OCI-LY1 (cell line): Measurements from ENCODE around the gene ELL2.

Source experiments
- H2AFZ ChIP-seq: fragments of 200-600 bp; sonication (generic), shearing (Covaris generic); 2 replicates; pipeline ENCODE4 v1.6.0; 2014; ENCODE audit warnings: antibody characterized with exemption, mild to moderate bottlenecking, low read length
- H3F3A ChIP-seq: fragments of 200-600 bp; sonication (generic), shearing (Covaris generic); 2 replicates; pipeline ENCODE4 v1.6.0; 2014; ENCODE audit warnings: mild to moderate bottlenecking, antibody characterized with exemption, low read length, moderate library complexity; ENCODE audit not compliant: insufficient read depth
- H3K27ac ChIP-seq: fragments of 200-600 bp; sonication (generic); 2 replicates; pipeline ENCODE4 v1.5.1; 2014; ENCODE audit warnings: low read length, mixed run types, mild to moderate bottlenecking, low read depth; ENCODE audit not compliant: poor library complexity, severe bottlenecking
- H3K27me3 ChIP-seq: fragments of 200-600 bp; sonication (generic); 2 replicates; pipeline ENCODE4 v1.6.0; 2014; ENCODE audit warnings: antibody characterized with exemption, mild to moderate bottlenecking, low read length, moderate library complexity; ENCODE audit not compliant: insufficient read depth
- H3K36me3 ChIP-seq: fragments of 200-600 bp; sonication (generic); 2 replicates; pipeline ENCODE4 v1.6.1; 2014; ENCODE audit warnings: mild to moderate bottlenecking, antibody characterized with exemption, low read length, moderate library complexity, mixed read lengths; ENCODE audit not compliant: insufficient read depth
- H3K4me1 ChIP-seq: fragments of 200-600 bp; sonication (generic); 2 replicates; pipeline ENCODE4 v1.5.1; 2014; ENCODE audit warnings: mild to moderate bottlenecking, low read length, moderate library complexity; ENCODE audit not compliant: insufficient read depth, severe bottlenecking
- H3K4me2 ChIP-seq: fragments of 200-600 bp; sonication (generic), shearing (Covaris generic); 2 replicates; pipeline ENCODE4 v1.6.1; 2014; ENCODE audit warnings: low read length
- H3K4me3 ChIP-seq: fragments of 200-600 bp; sonication (generic); 2 replicates; pipeline ENCODE4 v1.5.1; 2014; ENCODE audit warnings: low read length, low read depth, mild to moderate bottlenecking, mixed read lengths; ENCODE audit not compliant: poor library complexity, severe bottlenecking
- H3K79me2 ChIP-seq: fragments of 200-600 bp; shearing (Covaris generic); 2 replicates; pipeline ENCODE4 v1.6.1; 2016; ENCODE audit warnings: mixed run types, low read length, mixed read lengths; ENCODE audit not compliant: insufficient read depth
- H3K9ac ChIP-seq: fragments of 200-600 bp; sonication (generic), shearing (Covaris generic); 2 replicates; pipeline ENCODE4 v1.6.1; 2014; ENCODE audit warnings: mild to moderate bottlenecking, low read length, mixed read lengths
- H3K9me2 ChIP-seq: fragments of 200-600 bp; sonication (generic), shearing (Covaris generic); 2 replicates; pipeline ENCODE4 v1.6.1; 2014; ENCODE audit warnings: low read depth, mild to moderate bottlenecking, low read length, mixed read lengths
- H3K9me3 ChIP-seq: fragments of 200-600 bp; shearing (Covaris generic); 2 replicates; pipeline ENCODE4 v1.6.1; 2014; ENCODE audit warnings: low read length, mixed read lengths
- H4K20me1 ChIP-seq: fragments of 200-600 bp; sonication (generic), shearing (Covaris generic); 2 replicates; pipeline ENCODE4 v1.6.0; 2016; ENCODE audit warnings: mild to moderate bottlenecking, low read length; ENCODE audit not compliant: insufficient read depth
- CTCF ChIP-seq: fragments of 200-600 bp; sonication (generic), shearing (Covaris generic); IDR thresholded peaks from 2 replicates; pipeline ENCODE4 v1.5.1; 2017; ENCODE audit warnings: mild to moderate bottlenecking, antibody characterized with exemption, low read length, moderate library complexity, mixed read lengths
- EZH2 ChIP-seq: fragments of 200-600 bp; sonication (generic), shearing (Covaris generic); IDR thresholded peaks from 2 replicates; pipeline ENCODE4 v1.8.0; 2017; ENCODE audit warnings: borderline replicate concordance, mixed run types, mild to moderate bottlenecking, antibody characterized with exemption, low read length, moderate library complexity, mixed read lengths

ELL2 gene

GRCh38 chr5:95884017-95884325 lies 77.7 kb downstream of the ELL2 start:
- Histone ChIP-seq H3K27me3 (no peaks in the 10 kb centered on the region), H4K20me1 (no peaks in the 10 kb centered on the region), H3K36me3 (no peaks in the 10 kb centered on the region), H3K9ac (no peak overlapping the region), H3K9me3 (no peaks in the 10 kb centered on the region), H3K4me1 (no peaks in the 10 kb centered on the region), H3K27ac (no peak overlapping the region), H3K79me2 (no peaks in the 10 kb centered on the region), H3K4me2 (no peak overlapping the region), H3K9me2 (no peaks in the 10 kb centered on the region), H3K4me3 (no peak overlapping the region), H2AFZ (no peak overlapping the region), H3F3A (no peaks in the 10 kb centered on the region)
- TF ChIP-seq CTCF (no peak), EZH2 (no peak)

- no peaks in the 10 kb centered on the region for H3K4me1 ChIP-seq
- H3K9ac ChIP-seq: no peak overlapping the region
- no peaks in the 10 kb centered on the region for H3F3A ChIP-seq
- H3K4me2 ChIP-seq: no peak overlapping the region
- TF ChIP-seq CTCF (no peak), EZH2 (no peak)
- H2AFZ ChIP-seq: no peak overlapping the region
- no peaks in the 10 kb centered on the region for H3K9me3 ChIP-seq
- H3K27ac ChIP-seq: no peak overlapping the region
- no peaks in the 10 kb centered on the region for H3K27me3 ChIP-seq
- H3K4me3 ChIP-seq: no peak overlapping the region
- no peaks in the 10 kb centered on the region for H3K36me3 ChIP-seq
- no peaks in the 10 kb centered on the region for H3K9me2 ChIP-seq
- no peaks in the 10 kb centered on the region for H4K20me1 ChIP-seq
- no peaks in the 10 kb centered on the region for H3K79me2 ChIP-seq
These were observed 78.2 kb downstream of the ELL2 start for GRCh38 chr5:95883185-95884016.

- TF ChIP-seq CTCF (no peak), EZH2 (no peak)
- H3K36me3 ChIP-seq: no peaks in the 10 kb centered on the region
- no peaks in the 10 kb centered on the region for H3K4me1 ChIP-seq
- H3K27ac ChIP-seq: no peak overlapping the region
- H3K9ac ChIP-seq: no peak overlapping the region
- H2AFZ ChIP-seq: no peak overlapping the region
- H4K20me1 ChIP-seq: no peaks in the 10 kb centered on the region
- H3K4me3 ChIP-seq: no peak overlapping the region
- no peak overlapping the region for H3K4me2 ChIP-seq
- no peaks in the 10 kb centered on the region for H3F3A ChIP-seq
- H3K27me3 ChIP-seq: no peaks in the 10 kb centered on the region
- H3K9me3 ChIP-seq: no peaks in the 10 kb centered on the region
- H3K79me2 ChIP-seq: no peaks in the 10 kb centered on the region
- H3K9me2 ChIP-seq: no peaks in the 10 kb centered on the region
These were observed 79.8 kb downstream of the ELL2 start for GRCh38 chr5:95881833-95882232.
